PC-9 (cell line): ENCODE results near the gene ABHD16A. TPM values are rescaled to one million over a fixed set of nuclear protein-coding genes. Genes with fewer than 3 reads are reported as not detected.

Experiments
- BruUV-seq: library from RNA; stranded (reverse); fragments of 400-500 nt; replicated peaks from 2 replicates; lab custom pipeline; 2021; lab: Mats Ljungman, UMichigan
- CTCF ChIA-PET: fragments of 300-600 bp; sonication (Branson Sonifier 250); formaldehyde crosslinking; loops from one replicate; lab custom pipeline; 2022; ENCODE audit warnings: antibody characterized with exemption; lab: Charles Lee
- POLR2A ChIA-PET: fragments of 300-600 bp; sonication (Branson Sonifier 250); formaldehyde crosslinking; loops from one replicate; lab custom pipeline; 2022; ENCODE audit warnings: antibody characterized with exemption; ENCODE audit not compliant: unreplicated experiment; lab: Charles Lee
- DNase-seq, 2 experiments: peaks; one replicate each; pipeline versions ENCODE4 v3.0.0 to v3.0.0-alpha.2; 2015 to 2022; ENCODE audit warnings: mixed read lengths in 1 of 2
- H2AFZ ChIP-seq: fragments of 200-600 bp; sonication (generic); 2 replicates; pipeline ENCODE4 v1.8.1; 2017; ENCODE audit warnings: antibody characterized with exemption
- H3F3A ChIP-seq: fragments of 200-600 bp; sonication (generic); 2 replicates; pipeline ENCODE4 v1.8.1; 2017; ENCODE audit warnings: antibody characterized with exemption, mild to moderate bottlenecking, low read depth; ENCODE audit not compliant: insufficient read depth
- H3K27ac ChIP-seq: fragments of 200-600 bp; sonication (generic); 2 replicates; pipeline ENCODE4 v1.6.1; 2016; ENCODE audit warnings: mixed run types
- H3K27me3 ChIP-seq: fragments of 200-600 bp; sonication (generic); 2 replicates; pipeline ENCODE4 v1.6.1; 2016; ENCODE audit warnings: low read depth, mixed run types; ENCODE audit not compliant: insufficient read depth
- H3K36me3 ChIP-seq: fragments of 200-600 bp; sonication (generic); 2 replicates; pipeline ENCODE4 v1.6.1; 2016; ENCODE audit warnings: low read depth, mixed run types
- H3K4me1 ChIP-seq: fragments of 200-600 bp; sonication (generic); replicated peaks from 2 replicates; pipeline ENCODE4 v1.6.1; 2016; ENCODE audit warnings: mixed run types; ENCODE audit not compliant: insufficient read depth
- H3K4me2 ChIP-seq: fragments of 200-600 bp; sonication (generic); 2 replicates; pipeline ENCODE4 v1.6.1; 2017; ENCODE audit warnings: mixed run types
- H3K4me3 ChIP-seq: fragments of 200-600 bp; sonication (generic); 2 replicates; pipeline ENCODE4 v1.6.1; 2016; ENCODE audit warnings: mixed run types
- H3K79me2 ChIP-seq: fragments of 200-600 bp; sonication (generic); 2 replicates; pipeline ENCODE4 v1.6.1; 2017; ENCODE audit warnings: low read depth, mixed run types
- H3K9me2 ChIP-seq: fragments of 200-600 bp; sonication (generic); 2 replicates; pipeline ENCODE4 v1.8.1; 2017; ENCODE audit warnings: mild to moderate bottlenecking; ENCODE audit not compliant: insufficient read depth
- H3K9me3 ChIP-seq: fragments of 200-600 bp; sonication (generic); 2 replicates; pipeline ENCODE4 v1.8.1; 2016; ENCODE audit warnings: low read depth; ENCODE audit not compliant: insufficient read depth
- H4K20me1 ChIP-seq: fragments of 200-600 bp; sonication (generic); 2 replicates; pipeline ENCODE4 v1.8.1; 2017; ENCODE audit not compliant: insufficient read depth
- CTCF ChIP-seq: fragments of 200-600 bp; sonication (generic); conservative IDR thresholded peaks from 2 replicates; pipeline ENCODE4 v1.6.1; 2017; ENCODE audit warnings: mixed run types, antibody characterized with exemption, mild to moderate bottlenecking, moderate library complexity
- EZH2 ChIP-seq: fragments of 200-600 bp; sonication (generic); IDR thresholded peaks from 2 replicates; pipeline ENCODE4 v1.8.0; 2017; ENCODE audit warnings: antibody characterized with exemption, low read depth
- intact Hi-C: fragments of 100-400 bp; cut with micrococcal nuclease; formaldehyde crosslinking; loops from one replicate; pipeline ENCODE4 v1.10.0; 2022; ENCODE audit not compliant: unreplicated experiment
- total RNA-seq: library from RNA; stranded (reverse); gene quantifications from 2 replicates; pipeline ENCODE4 v1.2.3, GENCODE V29; 2021

Gene ABHD16A
- total RNA-seq, 1 experiment from 2014 or later, result 35.2 TPM

DNA sequence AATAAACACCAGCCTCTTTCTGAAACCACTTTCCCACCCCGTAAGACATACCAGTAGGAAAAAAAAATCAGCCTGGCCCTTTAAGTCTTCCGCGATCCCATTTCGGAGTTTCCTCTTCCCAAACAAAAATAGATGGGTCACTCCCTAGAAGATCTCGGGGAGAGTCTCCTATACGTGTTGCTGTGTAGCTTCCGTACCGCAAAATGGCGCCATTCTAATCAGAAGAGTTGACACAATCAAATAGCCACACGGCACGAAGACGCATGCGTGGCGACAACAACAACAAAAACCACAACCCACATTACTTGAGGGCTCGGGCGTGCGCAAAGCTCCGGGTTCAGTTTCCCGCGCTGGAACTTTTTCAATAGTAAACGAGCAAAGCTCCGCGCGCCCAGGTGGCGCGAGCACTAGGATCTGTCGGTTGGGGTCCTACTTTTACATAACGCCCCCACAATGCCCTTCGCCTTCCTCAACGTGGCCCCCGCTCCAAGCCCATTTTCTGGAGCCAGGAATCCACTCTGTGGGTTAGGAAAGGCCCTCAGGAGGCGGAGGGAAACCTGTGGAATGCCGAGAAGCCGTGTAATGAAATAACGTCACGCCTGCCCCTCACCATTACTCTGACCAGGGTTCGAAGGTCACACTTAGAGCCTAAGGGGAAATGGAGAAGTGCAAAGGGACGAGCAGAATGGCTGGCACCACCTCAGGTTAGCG lies 38.2 kb downstream of the ABHD16A start, which contains the start of gene GPANK1:
Gene GPANK1, minus strand, starts transcription at position 208 of the 711 bp plus-strand sequence. CDS start 519 bp downstream, outside the sequence.
- ChIA-PET CTCF (interaction anchor here (0.6 kb wide), 1 partner anchor 166 kb away, joined by 11 read pairs; no protein-coding TSS in a partner anchor), POLR2A (interaction anchor here (0.6 to 1.0 kb wide), 4 partner anchors 14 to 418 kb away, joined by 3 to 4 read pairs (median 4); partner anchors contain the start of genes NEU1 and NFKBIL1)
- intact Hi-C loops, result loop anchor here (2.0 to 10.0 kb wide), 2 partner anchors 118 to 510 kb away; partner anchors contain the start of genes AGPAT1, ATP6V1G2, NFKBIL1 and RNF5
- Histone ChIP-seq H2AFZ (peak within 1 kb of the TSS; percentile 86), H3K36me3 (peaks cover 31% of the 10 kb centered on the region), H3K4me3 (peak within 1 kb of the TSS; percentile 90), H3K4me1 (peaks cover 24% of the 10 kb centered on the region), H3K27ac (peak within 1 kb of the TSS; percentile 80), H3K9me2 (no peaks in the 10 kb centered on the region), H3K79me2 (peaks cover 56% of the 10 kb centered on the region), H3K9me3 (no peaks in the 10 kb centered on the region), H3K27me3 (no peaks in the 10 kb centered on the region), H3F3A (peaks cover 23% of the 10 kb centered on the region), H3K4me2 (peak within 1 kb of the TSS; percentile 95), H4K20me1 (peaks cover 3% of the 10 kb centered on the region; the same call in 1 of the 2 replicates)
- BruUV-seq, result no TSS peak
- TF ChIP-seq CTCF, result no peak
- TF ChIP-seq EZH2, result no peak
- DNase-seq, result peak; percentile 83 to 85

DNA sequence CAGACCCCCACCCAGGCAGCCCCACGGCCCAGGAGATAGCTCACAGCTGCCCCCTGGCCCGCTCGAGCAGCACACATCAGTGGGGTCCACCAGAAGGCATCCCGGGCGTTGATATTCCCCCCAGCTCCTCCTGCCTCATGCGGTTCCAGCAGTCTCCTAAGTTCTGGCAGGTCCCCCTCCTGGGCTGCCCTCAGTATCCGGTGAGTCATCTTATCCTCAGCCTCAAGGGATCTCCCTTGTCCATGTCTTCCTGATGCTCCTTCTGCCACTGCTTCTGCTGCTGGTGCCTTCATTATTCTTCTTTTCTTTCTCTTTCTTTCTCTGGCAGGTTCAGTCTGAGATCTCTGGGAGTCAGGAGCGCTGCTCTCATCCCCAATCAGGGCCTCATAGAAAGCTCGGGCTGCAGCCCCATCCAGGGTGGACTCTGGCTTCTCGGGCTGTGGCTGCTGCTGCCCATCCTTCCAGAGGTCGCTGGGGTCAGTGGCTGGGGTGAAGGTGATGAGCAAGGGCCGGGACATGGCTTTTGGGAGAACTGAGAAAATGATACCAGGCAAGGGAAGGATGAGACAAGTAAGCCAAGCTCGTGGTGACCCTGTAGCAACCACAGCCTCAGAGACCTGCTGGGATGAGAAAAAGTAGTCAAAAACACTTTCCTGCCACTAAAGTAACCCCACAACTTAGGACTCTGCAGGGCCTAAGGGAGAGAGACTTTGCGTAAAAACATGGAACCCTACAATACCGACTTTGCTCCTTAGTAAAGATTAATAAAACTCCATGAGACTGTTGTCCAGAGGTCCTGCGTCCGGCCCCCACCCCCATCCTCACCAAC lies 38.9 kb downstream of the ABHD16A start:
- Histone ChIP-seq H2AFZ (peak overlapping the region; percentile 86), H3K27ac (peak overlapping the region; percentile 80), H3K79me2 (peaks cover 63% of the 10 kb centered on the region), H3K9me3 (no peaks in the 10 kb centered on the region), H3K36me3 (peaks cover 31% of the 10 kb centered on the region), H3K27me3 (no peaks in the 10 kb centered on the region), H3K4me2 (peak overlapping the region; percentile 95), H3K4me3 (peak overlapping the region; percentile 90), H3K4me1 (peaks cover 28% of the 10 kb centered on the region), H3K9me2 (no peaks in the 10 kb centered on the region), H3F3A (peaks cover 23% of the 10 kb centered on the region), H4K20me1 (peaks cover 6% of the 10 kb centered on the region; the same call in 1 of the 2 replicates)
- intact Hi-C loops, result loop anchor here (2.0 to 10.0 kb wide), 2 partner anchors 117 to 511 kb away; partner anchors contain the start of genes AGPAT1, ATP6V1G2, NFKBIL1 and RNF5
- ChIA-PET CTCF (interaction anchor here (0.6 kb wide), 1 partner anchor 166 kb away, joined by 11 read pairs; no protein-coding TSS in a partner anchor), POLR2A (interaction anchor here (0.6 to 1.0 kb wide), 6 partner anchors 13 to 418 kb away, joined by 3 to 13 read pairs (median 4); partner anchors contain the start of genes NEU1 and NFKBIL1)
- DNase-seq, result no peak
- TF ChIP-seq CTCF (no peak), EZH2 (no peak)
- TSS peak; percentile 21 for BruUV-seq
